Activated naive CD8-positive, alpha-beta T cell (primary cell): ENCODE data around the gene PXDN.

Experiments
- H3K27ac Mint-ChIP-seq: one replicate; pipeline ENCODE4 v1.8.0; 2021; ENCODE audit warnings: mixed read lengths
- H3K27me3 Mint-ChIP-seq: one replicate; pipeline ENCODE4 v1.8.0; 2021; ENCODE audit warnings: mixed read lengths
- H3K36me3 Mint-ChIP-seq: one replicate; pipeline ENCODE4 v1.8.0; 2021; ENCODE audit warnings: mixed read lengths
- H3K4me1 Mint-ChIP-seq: one replicate; pipeline ENCODE4 v1.8.0; 2021; ENCODE audit warnings: low read depth, mixed read lengths
- H3K4me3 Mint-ChIP-seq: one replicate; pipeline ENCODE4 v1.8.0; 2021; ENCODE audit warnings: mild to moderate bottlenecking, mixed read lengths
- H3K9me3 Mint-ChIP-seq: one replicate; pipeline ENCODE4 v1.8.0; 2021; ENCODE audit warnings: low read depth, mixed read lengths

Gene PXDN

DNA sequence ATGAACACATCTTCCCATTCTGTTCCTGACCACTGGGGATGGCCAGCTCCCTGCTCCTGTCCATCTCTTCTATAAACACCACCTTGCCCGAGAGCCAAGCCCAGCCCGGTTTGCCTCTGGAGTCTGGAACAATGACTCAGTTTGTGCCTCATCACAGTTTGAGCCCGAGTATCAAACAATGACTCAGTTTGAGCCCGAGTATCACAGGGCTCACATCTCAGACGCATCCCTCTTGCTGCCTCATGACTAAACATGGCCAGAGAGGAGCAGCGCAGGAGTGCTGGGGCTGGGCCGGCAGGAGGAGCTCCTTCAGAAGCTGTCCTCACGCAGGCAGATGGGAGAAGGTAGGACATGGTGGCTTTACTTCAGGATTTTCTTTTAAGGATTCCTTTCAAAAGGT is 68.7 kb downstream of the PXDN start:
- Mint-ChIP-seq H3K27me3 (no peaks in the 10 kb centered on the region), H3K27ac (no peak overlapping the region), H3K36me3 (no peaks in the 10 kb centered on the region), H3K9me3 (no peaks in the 10 kb centered on the region), H3K4me3 (no peak overlapping the region), H3K4me1 (no peaks in the 10 kb centered on the region)

DNA sequence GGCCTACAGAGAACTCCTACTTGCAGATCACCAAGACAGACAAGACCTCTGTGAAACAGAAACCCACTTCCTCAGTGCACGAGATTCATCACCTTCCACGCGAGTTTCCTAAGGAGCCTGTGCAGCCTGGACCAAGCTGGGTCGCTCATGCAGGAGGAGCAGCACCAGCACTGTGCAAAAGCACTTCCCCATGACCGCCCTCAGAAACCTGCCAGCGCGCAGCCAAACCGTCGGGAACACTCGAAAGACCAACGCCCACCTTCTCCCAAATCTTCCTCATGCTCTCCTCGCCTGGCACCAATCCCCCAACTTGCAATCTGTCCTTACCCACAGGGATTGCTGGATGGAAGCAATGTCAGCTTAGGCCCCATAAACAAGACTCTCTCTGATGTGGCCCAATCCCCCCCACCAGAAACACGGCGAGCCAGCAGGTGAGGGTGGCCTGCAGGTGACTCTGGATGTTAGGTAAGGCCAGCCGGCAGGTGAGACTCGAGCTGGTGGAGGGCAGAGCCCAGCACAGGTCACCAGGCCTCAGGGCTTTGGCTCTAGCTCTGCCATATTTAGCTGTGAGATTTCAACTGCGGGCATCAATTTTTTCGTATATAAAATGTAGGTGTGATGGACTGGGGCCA is 69.4 kb downstream of the PXDN start:
- Mint-ChIP-seq H3K27me3 (no peaks in the 10 kb centered on the region), H3K9me3 (no peaks in the 10 kb centered on the region), H3K4me3 (no peak overlapping the region), H3K36me3 (no peaks in the 10 kb centered on the region), H3K4me1 (no peaks in the 10 kb centered on the region), H3K27ac (no peak overlapping the region)

DNA sequence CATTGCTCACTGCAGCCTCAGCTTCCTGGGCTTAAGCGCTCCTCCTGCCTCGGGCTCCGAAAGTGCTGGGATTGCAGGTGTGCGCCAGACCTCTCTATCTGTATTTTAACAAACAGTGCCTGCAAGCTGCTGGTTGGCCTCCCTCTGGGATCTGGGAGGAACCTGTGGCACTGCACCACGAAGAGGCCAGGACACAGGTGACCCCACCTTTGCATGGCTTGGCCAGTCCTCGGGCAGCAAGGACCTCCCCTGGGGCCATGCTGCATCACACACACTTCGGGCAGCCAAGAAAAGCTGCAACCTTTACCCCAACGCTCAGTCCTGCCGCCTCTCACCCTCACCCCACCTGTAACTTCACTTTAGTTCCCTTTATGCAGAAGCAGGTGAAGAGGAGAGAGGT is 70.0 kb downstream of the PXDN start:
- Mint-ChIP-seq H3K36me3 (no peaks in the 10 kb centered on the region), H3K4me1 (no peaks in the 10 kb centered on the region), H3K27me3 (no peaks in the 10 kb centered on the region)

GRCh38 chr2:1673160-1673944 is 71.0 kb downstream of the PXDN start:
- peaks cover 3% of the 10 kb centered on the region for H3K36me3 Mint-ChIP-seq
- no peaks in the 10 kb centered on the region for H3K9me3 Mint-ChIP-seq
- H3K4me1 Mint-ChIP-seq: no peaks in the 10 kb centered on the region
- no peaks in the 10 kb centered on the region for H3K27me3 Mint-ChIP-seq
- H3K4me3 Mint-ChIP-seq: no peak overlapping the region
- no peak overlapping the region for H3K27ac Mint-ChIP-seq

More for the DNA sequence above, 70.0 kb downstream of the PXDN start:
- Mint-ChIP-seq H3K9me3 (no peaks in the 10 kb centered on the region), H3K27ac (no peak overlapping the region), H3K4me3 (no peak overlapping the region)

DNA sequence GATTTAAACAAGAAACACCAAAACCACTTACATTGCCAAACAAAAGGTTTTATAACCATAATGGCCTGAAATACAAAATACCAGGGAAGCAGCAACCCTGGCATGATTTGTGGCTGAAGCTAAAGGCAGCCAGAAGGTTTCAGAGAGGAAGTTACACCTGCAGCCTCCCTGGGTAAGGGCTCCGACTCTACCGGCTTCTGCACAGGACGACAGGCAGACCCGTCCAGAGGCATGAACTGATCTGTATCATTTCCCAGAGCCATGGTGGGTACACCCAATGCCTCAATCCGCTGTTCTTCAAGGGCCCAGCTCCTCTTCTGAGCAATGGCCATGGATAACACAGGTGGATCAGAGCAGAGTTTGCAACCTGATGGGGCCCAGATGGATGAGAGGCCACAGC is 71.6 kb downstream of the PXDN start:
- H3K4me1 Mint-ChIP-seq: no peaks in the 10 kb centered on the region
- no peaks in the 10 kb centered on the region for H3K27me3 Mint-ChIP-seq
- peaks cover 3% of the 10 kb centered on the region for H3K36me3 Mint-ChIP-seq
- no peak overlapping the region for H3K27ac Mint-ChIP-seq
- H3K4me3 Mint-ChIP-seq: no peak overlapping the region
- no peaks in the 10 kb centered on the region for H3K9me3 Mint-ChIP-seq

GRCh38 chr2:1671916-1672315 is 72.4 kb downstream of the PXDN start:
- no peak overlapping the region for H3K4me3 Mint-ChIP-seq
- H3K27me3 Mint-ChIP-seq: no peaks in the 10 kb centered on the region
- H3K36me3 Mint-ChIP-seq: peaks cover 3% of the 10 kb centered on the region
- no peaks in the 10 kb centered on the region for H3K9me3 Mint-ChIP-seq
- no peaks in the 10 kb centered on the region for H3K4me1 Mint-ChIP-seq
- H3K27ac Mint-ChIP-seq: no peak overlapping the region

GRCh38 chr2:1670636-1671035 is 73.7 kb downstream of the PXDN start:
- Mint-ChIP-seq H3K9me3 (no peaks in the 10 kb centered on the region), H3K36me3 (peaks cover 3% of the 10 kb centered on the region), H3K27ac (no peak overlapping the region), H3K4me1 (no peaks in the 10 kb centered on the region), H3K27me3 (no peaks in the 10 kb centered on the region), H3K4me3 (no peak overlapping the region)

- Mint-ChIP-seq H3K4me3 (no peak overlapping the region), H3K9me3 (no peaks in the 10 kb centered on the region), H3K4me1 (no peaks in the 10 kb centered on the region), H3K27ac (no peak overlapping the region), H3K36me3 (peaks cover 3% of the 10 kb centered on the region), H3K27me3 (peaks cover 2% of the 10 kb centered on the region)
These were observed 78.4 kb downstream of the PXDN start for GRCh38 chr2:1665761-1666505.

- Mint-ChIP-seq H3K9me3 (no peaks in the 10 kb centered on the region), H3K4me3 (no peak overlapping the region), H3K27ac (no peak overlapping the region), H3K36me3 (peaks cover 3% of the 10 kb centered on the region), H3K27me3 (peaks cover 2% of the 10 kb centered on the region), H3K4me1 (no peaks in the 10 kb centered on the region)
These were observed 79.6 kb downstream of the PXDN start for GRCh38 chr2:1664698-1665097.

DNA sequence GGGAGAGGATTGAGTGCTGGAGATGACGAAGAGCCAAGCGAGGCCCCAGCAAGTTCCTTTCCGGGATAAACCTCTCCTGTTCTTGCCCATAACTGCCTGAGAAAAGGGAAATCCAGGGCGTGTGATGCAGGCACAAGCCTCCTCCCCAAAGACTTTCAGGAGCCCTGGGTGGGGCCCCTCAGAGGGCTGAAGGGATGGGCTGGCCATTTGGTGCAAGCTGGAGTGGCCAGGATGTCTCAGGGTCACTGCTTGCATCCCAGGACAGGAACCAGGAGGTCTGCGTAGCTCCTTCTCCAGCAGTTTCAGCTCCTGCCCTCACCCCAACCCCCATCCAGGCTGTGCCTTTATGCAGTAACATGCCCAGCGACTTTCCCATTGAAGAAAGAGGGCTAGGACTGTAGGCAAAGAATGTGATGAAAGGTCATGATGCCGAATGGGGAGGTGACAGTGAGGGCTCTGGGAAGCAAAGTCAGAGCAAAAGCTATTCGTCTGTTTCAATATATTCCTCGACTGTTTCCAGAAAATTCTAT is 80.2 kb downstream of the PXDN start:
- no peaks in the 10 kb centered on the region for H3K4me1 Mint-ChIP-seq
- peaks cover 2% of the 10 kb centered on the region for H3K27me3 Mint-ChIP-seq
- H3K27ac Mint-ChIP-seq: no peak overlapping the region
- H3K9me3 Mint-ChIP-seq: no peaks in the 10 kb centered on the region
- no peak overlapping the region for H3K4me3 Mint-ChIP-seq
- H3K36me3 Mint-ChIP-seq: peaks cover 3% of the 10 kb centered on the region

DNA sequence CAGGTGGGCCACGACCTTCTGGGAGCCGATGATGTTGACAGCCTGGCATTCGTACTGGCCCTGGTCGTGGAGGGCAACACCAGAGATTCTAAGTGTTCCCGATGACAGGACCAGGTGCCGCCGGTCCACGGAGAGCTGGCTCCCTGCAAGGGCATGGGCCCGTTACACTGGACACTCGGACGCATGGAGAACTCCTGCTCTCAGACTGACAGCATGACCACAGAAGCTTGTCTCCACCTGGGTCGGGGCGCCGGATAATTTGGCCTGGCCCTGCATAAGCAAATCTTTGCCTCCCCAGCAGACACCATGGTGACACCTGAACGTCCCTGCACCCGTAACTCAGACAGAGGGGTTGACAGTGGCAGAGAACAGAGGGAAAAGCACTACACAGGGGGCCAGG is 80.7 kb downstream of the PXDN start:
- Mint-ChIP-seq H3K9me3 (no peaks in the 10 kb centered on the region), H3K4me1 (no peaks in the 10 kb centered on the region), H3K4me3 (no peak overlapping the region), H3K27ac (no peak overlapping the region), H3K27me3 (peaks cover 5% of the 10 kb centered on the region), H3K36me3 (no peaks in the 10 kb centered on the region)

GRCh38 chr2:1662606-1663180 is 81.6 kb downstream of the PXDN start:
- Mint-ChIP-seq H3K36me3 (no peaks in the 10 kb centered on the region), H3K4me3 (no peak overlapping the region), H3K9me3 (no peaks in the 10 kb centered on the region), H3K27me3 (peaks cover 5% of the 10 kb centered on the region), H3K27ac (no peak overlapping the region), H3K4me1 (no peaks in the 10 kb centered on the region)

DNA sequence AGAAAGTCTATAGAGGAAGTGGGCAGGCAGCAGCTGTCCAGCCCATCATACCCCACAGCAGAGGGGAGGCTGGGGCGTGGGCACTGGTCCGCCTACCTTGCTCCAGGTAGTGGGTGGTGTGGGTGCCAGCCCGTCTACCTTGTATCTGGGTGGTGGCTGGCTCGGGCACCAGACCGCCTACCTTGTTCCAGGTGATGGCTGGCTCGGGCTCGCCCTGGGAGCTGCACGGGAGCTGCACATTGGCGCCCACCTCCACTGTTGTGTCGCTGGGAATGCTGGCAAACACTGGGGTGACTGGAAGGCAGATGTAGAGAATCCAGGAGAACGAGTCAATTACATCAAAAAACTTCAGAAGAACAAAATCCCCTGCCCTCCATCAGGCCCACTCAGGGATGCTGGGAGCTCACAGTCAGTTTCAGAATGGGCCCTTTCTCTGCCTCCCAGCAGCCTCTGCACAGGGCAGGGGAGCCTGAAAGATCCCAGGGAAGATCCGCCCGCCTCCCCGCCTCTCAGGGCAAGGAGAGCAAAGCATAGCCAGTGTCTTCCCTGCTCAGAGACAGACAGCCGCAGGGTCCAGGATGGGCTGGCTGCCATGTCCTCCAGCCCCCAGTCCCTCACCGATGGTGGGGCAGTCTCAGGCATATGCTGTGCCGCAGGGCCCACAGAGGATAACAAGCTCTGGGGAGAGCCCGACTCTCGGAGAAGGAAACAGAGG is 82.3 kb downstream of the PXDN start:
- H3K4me3 Mint-ChIP-seq: no peak overlapping the region
- no peaks in the 10 kb centered on the region for H3K4me1 Mint-ChIP-seq
- no peak overlapping the region for H3K27ac Mint-ChIP-seq
- peaks cover 5% of the 10 kb centered on the region for H3K27me3 Mint-ChIP-seq
- no peaks in the 10 kb centered on the region for H3K36me3 Mint-ChIP-seq
- no peaks in the 10 kb centered on the region for H3K9me3 Mint-ChIP-seq
